ENCODE results near the gene ACTMAP. TPM values are rescaled to one million over a fixed set of nuclear protein-coding genes. Genes with fewer than 3 reads are reported as not detected.
A peak's percentile ranks its signal among the peaks of the same experiment; 100 is the strongest.

ACTMAP gene
- total and polyA plus RNA-seq, 2 experiments from 2014 or later = 9.6 to 30.4 TPM

DNA sequence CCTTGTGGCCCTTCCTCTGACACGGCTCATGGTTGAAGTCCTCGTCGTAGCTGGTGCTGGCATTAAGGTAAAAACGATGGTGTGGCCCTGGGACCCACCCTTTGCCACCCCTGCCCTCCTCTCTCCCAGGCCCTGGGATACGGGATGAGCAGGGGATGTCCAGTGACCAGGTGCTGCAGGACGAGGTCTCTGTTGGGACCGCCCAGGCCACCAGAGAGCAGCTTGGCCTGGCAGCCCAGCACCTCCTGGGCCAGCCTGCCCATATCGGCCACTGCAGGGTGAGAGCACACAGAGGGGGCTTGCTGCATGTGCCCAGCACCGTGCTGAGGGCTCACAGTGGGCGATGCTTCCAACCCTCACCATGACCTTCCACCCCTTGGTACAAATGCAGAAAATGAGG, 6.4 kb downstream of the ACTMAP start:
- no peaks in the 10 kb centered on the region for H3K9me3 ChIP-seq (ENCODE audit: low read depth)
- no peaks in the 10 kb centered on the region for H3K27me3 ChIP-seq
- H3K27ac ChIP-seq = no peak overlapping the region
- peaks cover 3% of the 10 kb centered on the region for H3K36me3 ChIP-seq
- TF ChIP-seq, protein P1, sequence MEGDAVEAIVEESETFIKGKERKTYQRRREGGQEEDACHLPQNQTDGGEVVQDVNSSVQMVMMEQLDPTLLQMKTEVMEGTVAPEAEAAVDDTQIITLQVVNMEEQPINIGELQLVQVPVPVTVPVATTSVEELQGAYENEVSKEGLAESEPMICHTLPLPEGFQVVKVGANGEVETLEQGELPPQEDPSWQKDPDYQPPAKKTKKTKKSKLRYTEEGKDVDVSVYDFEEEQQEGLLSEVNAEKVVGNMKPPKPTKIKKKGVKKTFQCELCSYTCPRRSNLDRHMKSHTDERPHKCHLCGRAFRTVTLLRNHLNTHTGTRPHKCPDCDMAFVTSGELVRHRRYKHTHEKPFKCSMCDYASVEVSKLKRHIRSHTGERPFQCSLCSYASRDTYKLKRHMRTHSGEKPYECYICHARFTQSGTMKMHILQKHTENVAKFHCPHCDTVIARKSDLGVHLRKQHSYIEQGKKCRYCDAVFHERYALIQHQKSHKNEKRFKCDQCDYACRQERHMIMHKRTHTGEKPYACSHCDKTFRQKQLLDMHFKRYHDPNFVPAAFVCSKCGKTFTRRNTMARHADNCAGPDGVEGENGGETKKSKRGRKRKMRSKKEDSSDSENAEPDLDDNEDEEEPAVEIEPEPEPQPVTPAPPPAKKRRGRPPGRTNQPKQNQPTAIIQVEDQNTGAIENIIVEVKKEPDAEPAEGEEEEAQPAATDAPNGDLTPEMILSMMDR (IDR thresholded peaks at IDR 0.05; ENCODE audit: low read depth, low read length) = no peak
- DNase-seq (ENCODE audit: low read depth in 1 of 2, low spot score in 1 of 2) = no peak
- H3K4me3 ChIP-seq = no peak overlapping the region
- peaks cover 6% of the 10 kb centered on the region for H3K4me1 ChIP-seq (ENCODE audit: low read depth)

DNA sequence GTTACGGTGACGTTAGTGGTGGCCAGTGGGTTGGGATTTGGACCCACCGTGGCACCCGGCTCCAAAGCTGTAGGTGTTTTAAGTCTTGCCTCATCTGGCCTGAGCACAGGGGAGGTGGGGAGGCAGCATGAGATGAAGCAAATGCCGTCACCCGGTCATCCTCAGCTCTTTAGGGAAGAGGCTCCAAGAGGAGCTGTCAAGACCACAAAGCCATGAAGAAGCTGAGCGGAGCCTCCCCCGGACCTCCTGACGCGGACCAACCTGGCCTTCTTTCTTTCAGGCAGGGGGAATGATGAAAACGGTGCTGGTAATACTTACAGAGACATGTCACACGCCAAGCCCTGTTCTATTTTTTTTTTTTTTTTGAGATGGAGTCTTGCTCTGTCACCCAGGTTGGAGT, 7.4 kb downstream of the ACTMAP start:
- Histone ChIP-seq H3K4me3 (no peak overlapping the region), H3K9me3 (ENCODE audit: low read depth) (no peaks in the 10 kb centered on the region), H3K36me3 (peaks cover 3% of the 10 kb centered on the region), H3K27me3 (no peaks in the 10 kb centered on the region), H3K27ac (no peak overlapping the region), H3K4me1 (ENCODE audit: low read depth) (no peaks in the 10 kb centered on the region)
- TF ChIP-seq, protein P1 (IDR thresholded peaks at IDR 0.05; ENCODE audit: low read depth, low read length) = no peak
- DNase-seq (ENCODE audit: low read depth in 1 of 2, low spot score in 1 of 2) = no peak

DNA sequence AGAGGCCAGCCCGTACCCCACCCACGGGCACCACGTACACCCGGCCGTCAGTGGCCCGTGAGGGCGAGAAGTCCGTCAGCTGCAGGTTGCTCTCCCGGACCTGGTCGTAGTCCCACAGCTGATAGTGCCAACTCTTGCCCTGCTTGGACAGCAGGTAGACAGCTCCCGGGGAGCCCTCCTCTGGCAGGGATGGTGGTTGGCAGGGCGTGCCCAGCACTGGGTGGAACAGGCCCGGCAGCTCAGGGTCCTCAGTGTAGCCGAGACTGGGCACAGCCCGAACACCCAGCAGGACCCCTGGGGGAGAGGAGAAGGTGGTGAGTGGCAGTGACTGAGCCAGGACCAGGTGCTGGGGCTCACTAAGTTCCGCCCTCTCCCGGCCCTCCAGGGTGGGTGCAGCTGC, 7.8 kb downstream of the ACTMAP start:
- H3K9me3 ChIP-seq (ENCODE audit: low read depth) = no peaks in the 10 kb centered on the region
- H3K4me1 ChIP-seq (ENCODE audit: low read depth) = no peaks in the 10 kb centered on the region
- H3K4me3 ChIP-seq = no peak overlapping the region
- no peak overlapping the region for H3K27ac ChIP-seq
- no peaks in the 10 kb centered on the region for H3K27me3 ChIP-seq
- peaks cover 5% of the 10 kb centered on the region for H3K36me3 ChIP-seq
- no peak for DNase-seq (ENCODE audit: low read depth in 1 of 2, low spot score in 1 of 2)
- TF ChIP-seq, protein P1 (IDR thresholded peaks at IDR 0.05; ENCODE audit: low read depth, low read length) = no peak

DNA sequence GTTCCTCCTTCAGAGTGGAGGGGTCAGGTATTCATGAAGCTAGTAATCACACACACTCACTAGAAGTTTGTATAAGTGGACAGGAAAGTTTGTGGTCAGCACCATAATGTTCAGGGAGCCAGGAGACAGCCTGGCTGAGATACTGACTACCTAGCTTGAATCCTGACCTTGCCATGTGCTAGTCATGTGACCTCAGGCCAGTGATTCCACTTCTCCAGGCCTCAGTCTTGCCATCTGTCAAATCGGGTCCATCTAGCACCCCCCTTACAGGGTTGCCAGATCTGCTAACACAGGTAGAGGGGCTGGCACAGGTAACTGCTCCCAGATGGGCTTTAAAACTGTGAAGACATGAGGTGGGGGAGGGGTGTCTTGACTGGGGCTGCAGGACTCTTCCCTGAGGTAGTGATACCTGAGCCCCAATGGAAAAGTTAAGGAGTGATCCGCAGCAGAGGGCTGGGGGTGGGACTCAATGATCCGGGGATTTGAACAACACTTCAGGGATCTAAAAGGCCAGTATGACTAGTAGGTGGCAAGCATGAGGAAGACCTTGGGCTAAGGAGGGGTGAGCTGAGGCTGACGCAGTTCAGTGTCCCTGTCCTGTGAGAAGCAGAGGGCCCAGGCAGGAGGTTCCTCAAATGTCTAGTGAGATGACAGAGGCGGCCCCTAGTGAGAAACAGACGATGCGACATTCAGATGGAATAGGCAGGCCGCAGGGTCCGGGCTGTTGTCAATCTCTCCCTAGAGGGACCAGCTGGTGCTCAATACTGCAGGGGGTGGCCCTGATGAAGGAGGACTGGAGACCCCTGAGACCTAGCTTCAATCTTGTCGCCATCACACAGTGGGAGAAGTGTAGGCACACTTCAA, 8.5 kb downstream of the ACTMAP start:
- no peak overlapping the region for H3K27ac ChIP-seq
- no peaks in the 10 kb centered on the region for H3K9me3 ChIP-seq (ENCODE audit: low read depth)
- TF ChIP-seq, protein P1 (IDR thresholded peaks at IDR 0.05; ENCODE audit: low read depth, low read length) = no peak
- no peak for DNase-seq (ENCODE audit: low read depth in 1 of 2, low spot score in 1 of 2)
- H3K4me1 ChIP-seq (ENCODE audit: low read depth) = no peaks in the 10 kb centered on the region
- H3K27me3 ChIP-seq = no peaks in the 10 kb centered on the region
- H3K36me3 ChIP-seq = peaks cover 10% of the 10 kb centered on the region
- no peak overlapping the region for H3K4me3 ChIP-seq

DNA sequence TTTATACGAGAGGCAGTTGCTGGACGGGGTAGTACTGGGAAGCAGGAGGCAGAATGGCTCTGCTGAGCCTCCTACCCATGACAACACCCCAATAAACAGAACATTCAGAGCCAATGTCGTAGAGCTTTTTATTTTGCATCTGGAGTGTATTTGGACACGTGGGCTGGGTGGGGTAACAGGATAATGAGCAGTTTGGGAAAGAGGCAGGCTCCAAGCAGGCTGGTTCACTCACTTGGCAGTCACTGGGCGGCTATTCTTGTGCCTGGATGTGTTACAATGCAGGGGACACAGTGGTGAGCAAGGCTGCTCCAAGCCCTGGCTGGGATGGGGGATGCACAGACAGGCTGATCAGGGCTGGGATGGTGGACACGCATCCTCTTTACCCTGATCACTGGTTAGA, 9.5 kb downstream of the ACTMAP start:
- Histone ChIP-seq H3K9me3 (ENCODE audit: low read depth) (no peaks in the 10 kb centered on the region), H3K27me3 (no peaks in the 10 kb centered on the region), H3K27ac (peak overlapping the region; percentile 50), H3K36me3 (peaks cover 11% of the 10 kb centered on the region), H3K4me3 (no peak overlapping the region), H3K4me1 (ENCODE audit: low read depth) (no peaks in the 10 kb centered on the region)
- DNase-seq (ENCODE audit: low read depth in 1 of 2, low spot score in 1 of 2) = no peak
- TF ChIP-seq, protein P1 (IDR thresholded peaks at IDR 0.05; ENCODE audit: low read depth, low read length) = no peak
